Astrocyte of the cerebellum (primary cell): ENCODE data around the gene YPEL3.
"Not testable (repeated sequence)": the region's sequence is repeated elsewhere in the genome, so short reads cannot be mapped to it uniquely, and the experiment has no call there.

Experiments
- DNase-seq: peaks from one replicate; pipeline ENCODE4 v3.0.0-alpha.2; 2011; ENCODE audit warnings: low read depth
- H3K4me3 ChIP-seq: 2 replicates; pipeline ENCODE4 v1.5.1; 2011; ENCODE audit warnings: mild to moderate bottlenecking, low read depth, low read length, moderate library complexity
- in situ Hi-C: cut with HindIII; loops from 2 replicates; pipeline ENCODE4 v1.10.0; 2017; ENCODE audit warnings: low sequenced_read_pairs
- TF ChIP-seq, protein P1 (sequence below): IDR thresholded peaks from 2 replicates; pipeline ENCODE4 v1.5.1; 2012; ENCODE audit warnings: low read length, low read depth, moderate library complexity, mild to moderate bottlenecking; ENCODE audit errors: missing control alignments

YPEL3 gene

DNA sequence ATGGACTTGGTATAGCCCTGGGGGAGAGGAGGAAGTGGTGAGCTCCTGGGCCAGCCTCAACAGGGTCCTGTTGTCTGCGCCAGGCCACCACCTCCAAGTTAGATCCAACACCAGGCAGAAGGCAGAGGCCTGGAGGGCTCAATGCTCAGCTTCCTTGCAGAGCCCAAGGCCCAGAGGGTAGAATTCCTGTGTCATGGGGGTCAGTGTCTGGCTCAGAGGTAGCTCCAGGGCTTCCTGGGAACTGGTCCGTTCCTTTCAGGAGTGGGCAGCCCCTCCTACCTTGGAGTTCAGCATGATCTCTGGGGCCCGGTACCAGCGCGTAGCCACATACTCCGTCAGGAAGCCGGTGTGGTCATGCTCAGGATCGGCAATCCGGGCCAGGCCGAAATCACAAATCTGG, 21.8 kb upstream of the YPEL3 start:
- H3K4me3 ChIP-seq: no peak overlapping the region
- in situ Hi-C loops: loop anchor here (5.0 to 10.0 kb wide), 3 partner anchors 40 to 257 kb away; partner anchors contain the start of genes MYL11, PPP4C and TBC1D10B
- TF ChIP-seq, protein P1, sequence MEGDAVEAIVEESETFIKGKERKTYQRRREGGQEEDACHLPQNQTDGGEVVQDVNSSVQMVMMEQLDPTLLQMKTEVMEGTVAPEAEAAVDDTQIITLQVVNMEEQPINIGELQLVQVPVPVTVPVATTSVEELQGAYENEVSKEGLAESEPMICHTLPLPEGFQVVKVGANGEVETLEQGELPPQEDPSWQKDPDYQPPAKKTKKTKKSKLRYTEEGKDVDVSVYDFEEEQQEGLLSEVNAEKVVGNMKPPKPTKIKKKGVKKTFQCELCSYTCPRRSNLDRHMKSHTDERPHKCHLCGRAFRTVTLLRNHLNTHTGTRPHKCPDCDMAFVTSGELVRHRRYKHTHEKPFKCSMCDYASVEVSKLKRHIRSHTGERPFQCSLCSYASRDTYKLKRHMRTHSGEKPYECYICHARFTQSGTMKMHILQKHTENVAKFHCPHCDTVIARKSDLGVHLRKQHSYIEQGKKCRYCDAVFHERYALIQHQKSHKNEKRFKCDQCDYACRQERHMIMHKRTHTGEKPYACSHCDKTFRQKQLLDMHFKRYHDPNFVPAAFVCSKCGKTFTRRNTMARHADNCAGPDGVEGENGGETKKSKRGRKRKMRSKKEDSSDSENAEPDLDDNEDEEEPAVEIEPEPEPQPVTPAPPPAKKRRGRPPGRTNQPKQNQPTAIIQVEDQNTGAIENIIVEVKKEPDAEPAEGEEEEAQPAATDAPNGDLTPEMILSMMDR: no peak
- DNase-seq: no peak

DNA sequence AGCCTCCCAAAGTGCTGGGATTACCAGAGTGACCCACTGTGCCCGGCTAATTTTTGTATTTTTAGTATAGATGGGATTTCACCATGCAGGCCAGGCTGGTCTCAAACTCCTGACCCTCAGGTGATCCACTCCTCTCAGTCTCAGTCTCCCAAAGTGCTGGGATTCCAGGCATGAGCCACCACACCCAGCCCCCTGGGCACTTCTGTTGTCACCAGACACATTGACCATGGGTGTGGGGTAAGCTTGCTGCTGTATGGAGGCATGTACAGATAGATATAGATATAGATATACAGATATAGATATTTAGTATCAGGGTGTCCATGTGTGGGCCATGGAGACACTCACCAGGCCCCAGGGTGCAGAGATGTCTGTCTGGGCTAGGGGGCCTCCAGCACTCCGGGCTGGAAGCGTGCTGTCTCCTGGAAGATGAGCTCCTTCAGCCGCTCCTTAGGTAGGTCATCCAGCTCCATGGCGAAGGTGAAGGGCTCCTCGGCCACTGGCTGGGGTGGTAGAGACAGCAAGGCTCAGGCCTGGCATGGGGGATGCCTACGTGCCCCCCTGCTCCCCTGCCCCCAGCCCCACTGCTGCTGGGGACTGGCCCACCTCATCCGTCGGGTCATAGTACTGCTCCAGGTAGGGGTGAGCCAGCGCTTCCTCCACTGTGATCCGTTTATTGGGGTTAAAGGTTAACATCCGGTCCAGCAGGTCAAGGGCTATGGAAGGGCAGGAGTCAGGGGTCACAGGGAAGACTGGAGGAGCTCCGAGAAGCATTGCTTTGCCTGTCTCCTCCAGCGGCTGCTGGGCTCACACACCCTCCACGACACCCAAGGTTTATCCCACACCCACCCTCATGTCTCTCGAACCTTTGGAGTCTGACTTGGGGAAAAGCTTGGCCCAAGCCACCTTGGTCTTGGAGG, 20.5 kb upstream of the YPEL3 start:
- TF ChIP-seq, protein P1: no peak
- no peak for DNase-seq
- no peak overlapping the region for H3K4me3 ChIP-seq
- in situ Hi-C loops: loop anchor here (5.0 to 10.0 kb wide), 3 partner anchors 39 to 258 kb away; partner anchors contain the start of genes MYL11, PPP4C and TBC1D10B

DNA sequence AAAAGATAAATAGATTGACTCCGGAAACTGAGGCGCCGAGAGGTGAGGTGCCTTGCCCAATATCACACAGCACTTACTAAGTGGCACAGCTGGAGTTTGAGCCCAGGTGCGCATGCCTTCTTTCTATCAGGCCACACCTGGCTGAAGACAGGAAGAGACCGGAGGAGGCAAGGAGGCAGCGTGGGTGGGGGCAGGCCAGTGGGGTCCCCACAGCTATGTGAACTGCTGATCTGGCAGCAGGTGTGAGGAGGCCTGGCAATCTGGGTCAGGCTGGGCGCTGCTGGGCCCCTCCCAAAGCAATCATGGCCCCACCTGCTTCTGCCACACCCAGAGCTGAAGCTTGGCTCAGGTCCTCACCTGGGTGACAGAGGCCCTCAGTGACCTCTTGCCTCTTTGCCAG, 19.2 kb upstream of the YPEL3 start:
- in situ Hi-C loops: loop anchor here (5.0 to 10.0 kb wide), 3 partner anchors 38 to 260 kb away; partner anchors contain the start of genes MYL11, PPP4C and TBC1D10B
- no peak overlapping the region for H3K4me3 ChIP-seq
- TF ChIP-seq, protein P1: no peak
- no peak for DNase-seq

DNA sequence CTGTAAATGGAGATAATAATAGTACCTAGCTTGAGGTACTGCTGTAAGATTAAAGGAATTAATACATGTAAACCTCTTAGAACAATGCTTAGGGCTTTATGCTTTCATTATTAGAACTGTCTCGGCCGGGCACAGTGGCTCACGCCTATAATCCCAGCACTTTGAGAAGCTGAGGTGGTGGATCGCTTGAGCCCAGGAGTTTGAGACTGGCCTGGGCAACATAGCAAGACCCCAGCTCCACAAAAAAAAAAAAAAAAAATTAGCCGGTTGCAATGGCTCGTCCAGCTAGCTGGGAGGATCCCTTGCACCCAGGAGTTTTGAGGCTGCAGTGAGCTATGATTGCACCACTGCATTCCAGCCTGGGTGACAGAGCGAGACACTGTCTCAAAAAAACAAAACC, 18.8 kb upstream of the YPEL3 start:
- H3K4me3 ChIP-seq, DNase-seq: not testable (repeated sequence)
- in situ Hi-C loops: loop anchor here (5.0 to 10.0 kb wide), 3 partner anchors 38 to 260 kb away; partner anchors contain the start of genes MYL11, PPP4C and TBC1D10B

DNA sequence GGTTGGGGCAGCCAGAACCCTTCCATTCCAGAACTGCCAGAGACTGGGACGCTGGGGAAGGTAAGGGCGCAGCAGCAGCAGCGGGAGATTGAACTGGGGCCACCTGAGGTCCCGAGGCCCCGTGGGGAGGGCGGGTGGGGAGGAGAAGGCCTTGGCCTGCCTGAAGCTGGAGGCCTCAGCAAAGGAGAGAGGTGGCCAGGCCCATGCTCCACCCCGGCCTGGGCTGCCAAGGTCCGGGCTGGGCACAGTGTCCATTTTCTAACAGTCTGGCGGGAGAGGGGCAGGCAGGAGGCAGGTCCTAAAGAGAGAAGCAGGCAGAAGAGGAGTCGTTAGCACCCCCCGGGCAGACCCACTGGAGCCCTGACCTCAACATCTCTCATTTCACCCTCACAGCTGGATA, 18.4 kb upstream of the YPEL3 start:
- no peak overlapping the region for H3K4me3 ChIP-seq
- in situ Hi-C loops: loop anchor here (10.0 kb wide), 1 partner anchor 260 kb away; the partner anchor contains the start of genes MYL11 and TBC1D10B
- TF ChIP-seq, protein P1: no peak
- no peak for DNase-seq

DNA sequence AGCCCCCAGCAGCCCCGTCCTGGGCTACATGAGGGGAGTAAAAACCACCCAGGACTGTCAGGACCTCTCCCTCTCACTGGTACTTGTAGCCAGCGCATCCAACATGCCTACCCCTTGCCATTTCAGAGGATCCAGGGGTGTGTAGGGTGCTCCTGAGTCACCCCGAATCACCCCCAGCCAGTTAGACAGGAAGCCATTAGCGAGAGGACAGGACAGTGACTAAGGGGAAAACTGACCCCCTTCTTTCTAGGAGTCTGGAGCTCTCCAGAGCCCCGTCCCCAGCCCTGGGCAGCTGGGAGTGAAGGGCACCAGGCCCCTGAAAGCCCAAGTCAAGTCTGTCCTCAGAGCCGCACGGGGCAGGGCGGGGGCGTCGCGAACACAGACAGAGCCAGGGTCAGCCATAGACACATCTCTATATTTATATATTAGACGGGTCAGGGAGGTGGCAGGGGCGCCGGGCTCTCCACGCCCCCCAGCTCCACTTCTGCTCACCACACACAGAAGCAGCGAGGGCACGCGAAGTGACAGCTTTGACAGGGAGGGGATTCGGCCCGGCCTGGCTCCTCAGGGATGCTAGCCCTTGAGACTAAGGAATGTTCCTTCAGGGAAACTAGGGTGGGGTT, 17.8 kb upstream of the YPEL3 start:
- H3K4me3 ChIP-seq: no peak overlapping the region
- in situ Hi-C loops: loop anchor here (10.0 kb wide), 1 partner anchor 261 kb away; the partner anchor contains the start of genes MYL11 and TBC1D10B
- DNase-seq: no peak
- TF ChIP-seq, protein P1: no peak
